Measurements from ENCODE around the gene THUMPD1.

The THUMPD1 gene

GRCh38 chr16:20741554-20742285 is at the start of gene THUMPD1:
TSS of gene THUMPD1 (minus strand) at chr16:20741818. CDS start at chr16:20741739, 79 bp downstream.
- TF ChIP-seq ZFX (IDR thresholded peaks at IDR 0.05; ENCODE audit: borderline replicate concordance) (no peak), CTCF (IDR thresholded peaks at IDR 0.05) (peak; percentile 40)

GRCh38 chr16:20789130-20789529 is 47.5 kb upstream of the THUMPD1 start:
- TF ChIP-seq CTCF (IDR thresholded peaks at IDR 0.05), result no peak
- TF ChIP-seq ZFX (IDR thresholded peaks at IDR 0.05; ENCODE audit: borderline replicate concordance), result no peak
- no peak overlapping the region for H3K27ac ChIP-seq

More at GRCh38 chr16:20741554-20742285, at the start of gene THUMPD1:
- peak within 1 kb of the TSS; percentile 79 for H3K27ac ChIP-seq

GRCh38 chr16:20784204-20784603 is 42.6 kb upstream of the THUMPD1 start:
- H3K27ac ChIP-seq, result no peak overlapping the region
- TF ChIP-seq CTCF (IDR thresholded peaks at IDR 0.05) (no peak), ZFX (IDR thresholded peaks at IDR 0.05; ENCODE audit: borderline replicate concordance) (no peak)

- H3K27ac ChIP-seq, result no peak overlapping the region
- TF ChIP-seq CTCF (IDR thresholded peaks at IDR 0.05) (no peak), ZFX (IDR thresholded peaks at IDR 0.05; ENCODE audit: borderline replicate concordance) (no peak)
These were observed 40.9 kb upstream of the THUMPD1 start for GRCh38 chr16:20782470-20782869.

- no peak overlapping the region for H3K27ac ChIP-seq
- TF ChIP-seq CTCF (IDR thresholded peaks at IDR 0.05) (no peak), ZFX (IDR thresholded peaks at IDR 0.05; ENCODE audit: borderline replicate concordance) (no peak)
These were observed 40.1 kb upstream of the THUMPD1 start for GRCh38 chr16:20781697-20782096.

- TF ChIP-seq CTCF (IDR thresholded peaks at IDR 0.05) (peak; percentile 86), ZFX (IDR thresholded peaks at IDR 0.05; ENCODE audit: borderline replicate concordance) (no peak)
- no peak overlapping the region for H3K27ac ChIP-seq
These were observed 33.2 kb upstream of the THUMPD1 start for GRCh38 chr16:20774703-20775362.

- H3K27ac ChIP-seq, result no peak overlapping the region
- TF ChIP-seq ZFX (IDR thresholded peaks at IDR 0.05; ENCODE audit: borderline replicate concordance) (no peak), CTCF (IDR thresholded peaks at IDR 0.05) (no peak)
These were observed 32.1 kb upstream of the THUMPD1 start for GRCh38 chr16:20773679-20774078.
